NAMALWA (cell line): Measurements from ENCODE around the gene AP1S3.
"Not testable (repeated sequence)": the region's sequence is repeated elsewhere in the genome, so short reads cannot be mapped to it uniquely, and the experiment has no call there.

Experiments
- DNase-seq: peaks from one replicate; pipeline ENCODE4 v3.0.0-alpha.2; 2015; ENCODE audit warnings: low spot score

The AP1S3 gene

GRCh38 chr2:223837287-223838061 is at the start of gene AP1S3:
AP1S3 (minus strand) TSS chr2:223837582; CDS start chr2:223837450, 132 bp downstream.
- peak; percentile 76 for DNase-seq

GRCh38 chr2:223887127-223887526 is 49.7 kb upstream of the AP1S3 start:
- no peak for DNase-seq

GRCh38 chr2:223886726-223887125 is 49.3 kb upstream of the AP1S3 start:
- DNase-seq: no peak

- no peak for DNase-seq
These were observed 47.0 kb upstream of the AP1S3 start for GRCh38 chr2:223884399-223884798.

GRCh38 chr2:223882715-223883114 is 45.3 kb upstream of the AP1S3 start:
- no peak for DNase-seq

- no peak for DNase-seq
These were observed 43.4 kb upstream of the AP1S3 start for GRCh38 chr2:223880796-223881195.

GRCh38 chr2:223877721-223878410 is 40.5 kb upstream of the AP1S3 start:
- no peak for DNase-seq

GRCh38 chr2:223873672-223874071 is 36.3 kb upstream of the AP1S3 start:
- no peak for DNase-seq

GRCh38 chr2:223872772-223873171 is 35.4 kb upstream of the AP1S3 start:
- DNase-seq: not testable (repeated sequence)

GRCh38 chr2:223871661-223872060 is 34.3 kb upstream of the AP1S3 start:
- DNase-seq: not testable (repeated sequence)

GRCh38 chr2:223870840-223871611 is 33.6 kb upstream of the AP1S3 start:
- DNase-seq: no peak

- DNase-seq: peak; percentile 65
These were observed 30.6 kb upstream of the AP1S3 start for GRCh38 chr2:223868005-223868404.

GRCh38 chr2:223865907-223866508 is 28.6 kb upstream of the AP1S3 start:
- no peak for DNase-seq

- no peak for DNase-seq
These were observed 27.7 kb upstream of the AP1S3 start for GRCh38 chr2:223865124-223865523.

- no peak for DNase-seq
These were observed 26.1 kb upstream of the AP1S3 start for GRCh38 chr2:223863491-223863890.

- no peak for DNase-seq
These were observed 23.7 kb upstream of the AP1S3 start for GRCh38 chr2:223860809-223861738.

GRCh38 chr2:223859070-223859469 is 21.7 kb upstream of the AP1S3 start:
- no peak for DNase-seq

- no peak for DNase-seq
These were observed 19.2 kb upstream of the AP1S3 start for GRCh38 chr2:223856584-223856983.

- no peak for DNase-seq
These were observed 18.6 kb upstream of the AP1S3 start for GRCh38 chr2:223856021-223856420.

GRCh38 chr2:223855426-223855825 is 18.0 kb upstream of the AP1S3 start:
- no peak for DNase-seq

- no peak for DNase-seq
These were observed 17.4 kb upstream of the AP1S3 start for GRCh38 chr2:223854741-223855140.
